Measurements from ENCODE around the gene TMEM52.
"Not testable (repeated sequence)": the region's sequence is repeated elsewhere in the genome, so short reads cannot be mapped to it uniquely, and the experiment has no call there.

TMEM52 gene

GRCh38 chr1:1945782-1946393 lies 26.8 kb upstream of the TMEM52 start:
- no peak for DNase-seq

GRCh38 chr1:1943834-1944570 lies 24.9 kb upstream of the TMEM52 start:
- peak; percentile 75 for DNase-seq

GRCh38 chr1:1942753-1943656 lies 23.9 kb upstream of the TMEM52 start:
- no peak for DNase-seq

GRCh38 chr1:1941868-1942752 lies 23.0 kb upstream of the TMEM52 start:
- no peak for DNase-seq

GRCh38 chr1:1941211-1941841 lies 22.2 kb upstream of the TMEM52 start:
- no peak for DNase-seq

- no peak for DNase-seq
Observed at GRCh38 chr1:1940123-1940425, 21.0 kb upstream of the TMEM52 start.

GRCh38 chr1:1939296-1940122 lies 20.4 kb upstream of the TMEM52 start:
- DNase-seq, result no peak

GRCh38 chr1:1938613-1939295 lies 19.7 kb upstream of the TMEM52 start:
- no peak for DNase-seq

- DNase-seq, result no peak
Observed at GRCh38 chr1:1938276-1938573, 19.1 kb upstream of the TMEM52 start.

- no peak for DNase-seq
Observed at GRCh38 chr1:1937549-1938275, 18.6 kb upstream of the TMEM52 start.

- no peak for DNase-seq
Observed at GRCh38 chr1:1937061-1937460, 18.0 kb upstream of the TMEM52 start.

- not testable (repeated sequence) for DNase-seq
Observed at GRCh38 chr1:1934848-1935247, 15.8 kb upstream of the TMEM52 start.

GRCh38 chr1:1929639-1930545 lies 10.8 kb upstream of the TMEM52 start:
- DNase-seq, result no peak

- DNase-seq, result no peak
Observed at GRCh38 chr1:1929102-1929638, 10.1 kb upstream of the TMEM52 start.

- DNase-seq, result no peak
Observed at GRCh38 chr1:1928231-1929101, 9.4 kb upstream of the TMEM52 start.

GRCh38 chr1:1927751-1928150 lies 8.7 kb upstream of the TMEM52 start:
- DNase-seq, result no peak

- DNase-seq, result no peak
Observed at GRCh38 chr1:1926886-1927660, 8.0 kb upstream of the TMEM52 start.
